Hepatocyte (in vitro differentiated cells): ENCODE measurements around the gene RPL28.

Experiments used
- CTCF ChIP-seq: fragments of 200-600 bp; sonication (generic); IDR thresholded peaks from 2 replicates; pipeline ENCODE4 v1.5.1; 2016; ENCODE audit warnings: antibody characterized with exemption, mild to moderate bottlenecking; ENCODE audit not compliant: poor library complexity
- EZH2phosphoT487 ChIP-seq: fragments of 200-600 bp; sonication (generic); IDR thresholded peaks from one replicate; pipeline ENCODE4 v1.6.1; 2018; ENCODE audit warnings: antibody characterized with exemption, mild to moderate bottlenecking, low read depth, moderate library complexity; ENCODE audit not compliant: unreplicated experiment, severe bottlenecking

GRCh38 chr19:55451965-55452748 is 66.4 kb downstream of the RPL28 start:
- TF ChIP-seq CTCF (no peak), EZH2phosphoT487 (no peak)
